ENCODE results near the gene USP6NL. TPM values are rescaled to one million over a fixed set of nuclear protein-coding genes. Genes with fewer than 3 reads are reported as not detected.

USP6NL gene
- total RNA-seq, 1 experiment from 2014 or later: 24.6 TPM

DNA sequence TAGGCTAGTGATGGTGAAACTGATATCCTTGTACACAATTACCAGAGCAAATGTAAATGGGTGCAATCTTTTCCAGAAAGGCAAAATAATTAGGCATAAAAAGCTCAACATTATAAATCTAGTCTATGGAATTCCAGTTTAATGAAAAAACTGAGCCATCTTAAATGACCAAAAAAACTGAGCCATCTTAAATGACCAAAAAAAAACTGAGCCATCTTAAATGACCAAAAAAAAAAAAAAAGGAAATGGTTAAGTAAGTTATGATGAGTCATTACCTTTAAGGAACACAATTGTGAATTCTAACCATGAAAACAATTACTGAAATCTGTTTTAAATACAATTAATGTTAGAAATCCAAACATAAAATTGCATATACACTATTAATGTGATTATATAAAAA is 25.3 kb downstream of the USP6NL start:
- CTCF ChIA-PET: no interaction called here

More for the DNA sequence above, 25.3 kb downstream of the USP6NL start:
- ChIA-PET POLR2A (no interaction called here), RAD21 (ENCODE audit: low non-redundant PET in 1 of 2, low total read pairs in 2 of 2, uncharacterized antibody in 2 of 2, unreplicated experiment in 2 of 2) (no interaction called here)
- Histone ChIP-seq H3K4me2 (ENCODE audit: low read length) (no peak overlapping the region), H3K36me3 (ENCODE audit: control insufficient read depth in 1 of 2, insufficient read depth in 2 of 2, low read length in 2 of 2) (no peaks in the 10 kb centered on the region), H3K27me3 (ENCODE audit: insufficient read depth, low read length) (no peaks in the 10 kb centered on the region), H4K20me1 (ENCODE audit: insufficient read depth) (no peaks in the 10 kb centered on the region; the same call in 1 of the 2 replicates), H3K27ac (ENCODE audit: low read depth, low read length) (no peak overlapping the region), H3K9me3 (ENCODE audit: control insufficient read depth in 1 of 2, insufficient read depth in 1 of 2, low read depth in 1 of 2, low read length in 2 of 2) (no peaks in the 10 kb centered on the region), H3K9me2 (ENCODE audit: insufficient read depth) (no peaks in the 10 kb centered on the region), H3K4me3 (replicated peaks in 1 of 2; ENCODE audit: low read depth in 1 of 2, low read length in 2 of 2) (no peak overlapping the region), H3K4me1 (ENCODE audit: control insufficient read depth in 1 of 2, insufficient read depth in 2 of 2, low read length in 2 of 2) (peaks cover 14 to 24% of the 10 kb centered on the region in 2 experiments), H2AFZ (ENCODE audit: low read depth, low read length, poor library complexity, severe bottlenecking) (no peak overlapping the region), H3K79me2 (ENCODE audit: insufficient read depth, low read length) (peaks cover 97% of the 10 kb centered on the region), H3K9ac (ENCODE audit: low read length) (no peak overlapping the region)
- DNase-seq (ENCODE audit: low read depth, low spot score): no peak
- TF ChIP-seq CBX3 (IDR thresholded peaks at IDR 0.05; ENCODE audit: low read depth) (no peak), ZBTB33 (IDR thresholded peaks at IDR 0.05; ENCODE audit: extremely low read depth, insufficient replicate concordance, low read length) (no peak), POLR2AphosphoS5 (IDR thresholded peaks at IDR 0.05; ENCODE audit: low read depth, low read length) (no peak), ELF1 (IDR thresholded peaks at IDR 0.05; ENCODE audit: borderline replicate concordance, low read depth) (no peak), TCF7L2 (IDR thresholded peaks at IDR 0.05; ENCODE audit: borderline replicate concordance, extremely low read depth, insufficient read depth, insufficient read length) (no peak), RAD21 (IDR thresholded peaks at IDR 0.05; ENCODE audit: low read depth) (no peak), EGR1 (IDR thresholded peaks at IDR 0.05; ENCODE audit: low read depth) (no peak), CTCF (IDR thresholded peaks at IDR 0.05 in 2 of 3, conservative IDR thresholded peaks at IDR 0.05 in 1 of 3; ENCODE audit: borderline replicate concordance in 1 of 3, insufficient read depth in 1 of 3, low read depth in 2 of 3, low read length in 2 of 3) (no peak), SP1 (IDR thresholded peaks at IDR 0.05; ENCODE audit: low read depth) (no peak), YY1 (IDR thresholded peaks at IDR 0.05; ENCODE audit: extremely low read depth, insufficient replicate concordance, low read depth, low read length) (no peak), MAX (IDR thresholded peaks at IDR 0.05) (no peak), JUND (IDR thresholded peaks at IDR 0.05) (no peak)
- TF ChIP-seq, protein P1, sequence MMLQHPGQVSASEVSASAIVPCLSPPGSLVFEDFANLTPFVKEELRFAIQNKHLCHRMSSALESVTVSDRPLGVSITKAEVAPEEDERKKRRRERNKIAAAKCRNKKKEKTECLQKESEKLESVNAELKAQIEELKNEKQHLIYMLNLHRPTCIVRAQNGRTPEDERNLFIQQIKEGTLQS (IDR thresholded peaks at IDR 0.05): no peak
- no TSS peak for BruUV-seq (replicated peaks)
- intact Hi-C loops (cut with micrococcal nuclease): no loop called here
- ATAC-seq: no peak
